HG03575 (cell line): ENCODE data around the gene LIN7A.

Source experiments
- ATAC-seq: cut with Tn5 transposase; IDR thresholded peaks from one replicate; pipeline ENCODE4 v1.9.1; 2021; ENCODE audit not compliant: unreplicated experiment, insufficient number of reproducible peaks, low FRiP score; ENCODE audit errors: extremely low read depth

LIN7A gene

GRCh38 chr12:80937391-80938238 is at the start of gene LIN7A:
TSS of gene LIN7A (minus strand) at chr12:80937934. CDS start at chr12:80937722, 212 bp downstream.
- ATAC-seq: no peak

- no peak for ATAC-seq
These were observed 48.5 kb upstream of the LIN7A start for GRCh38 chr12:80986224-80986623.

GRCh38 chr12:80979816-80980215 is 42.1 kb upstream of the LIN7A start:
- no peak for ATAC-seq

- no peak for ATAC-seq
These were observed 41.5 kb upstream of the LIN7A start for GRCh38 chr12:80979251-80979650.

- no peak for ATAC-seq
These were observed 39.6 kb upstream of the LIN7A start for GRCh38 chr12:80977346-80977745.

- ATAC-seq: no peak
These were observed 30.6 kb upstream of the LIN7A start for GRCh38 chr12:80968326-80968725.

- no peak for ATAC-seq
These were observed 29.8 kb upstream of the LIN7A start for GRCh38 chr12:80967565-80967964.

- no peak for ATAC-seq
These were observed 28.3 kb upstream of the LIN7A start for GRCh38 chr12:80966001-80966400.

GRCh38 chr12:80958162-80958561 is 20.4 kb upstream of the LIN7A start:
- no peak for ATAC-seq

GRCh38 chr12:80954857-80955520 is 17.3 kb upstream of the LIN7A start:
- no peak for ATAC-seq

- ATAC-seq: no peak
These were observed 14.7 kb upstream of the LIN7A start for GRCh38 chr12:80952443-80952842.

- no peak for ATAC-seq
These were observed 8.9 kb upstream of the LIN7A start for GRCh38 chr12:80946591-80946990.

GRCh38 chr12:80943338-80943737 is 5.6 kb upstream of the LIN7A start:
- no peak for ATAC-seq

- no peak for ATAC-seq
These were observed 4.2 kb upstream of the LIN7A start for GRCh38 chr12:80941916-80942315.

- ATAC-seq: no peak
These were observed 1.7 kb upstream of the LIN7A start for GRCh38 chr12:80939231-80939950.

- ATAC-seq: no peak
These were observed 663 bp upstream of the LIN7A start for GRCh38 chr12:80938397-80938796.

GRCh38 chr12:80936642-80937390 is 918 bp downstream of the LIN7A start:
- no peak for ATAC-seq

GRCh38 chr12:80936353-80936641 is 1.4 kb downstream of the LIN7A start:
- no peak for ATAC-seq

GRCh38 chr12:80935111-80935510 is 2.6 kb downstream of the LIN7A start:
- no peak for ATAC-seq
